ENCODE results near the gene TAS2R16.

DNA sequence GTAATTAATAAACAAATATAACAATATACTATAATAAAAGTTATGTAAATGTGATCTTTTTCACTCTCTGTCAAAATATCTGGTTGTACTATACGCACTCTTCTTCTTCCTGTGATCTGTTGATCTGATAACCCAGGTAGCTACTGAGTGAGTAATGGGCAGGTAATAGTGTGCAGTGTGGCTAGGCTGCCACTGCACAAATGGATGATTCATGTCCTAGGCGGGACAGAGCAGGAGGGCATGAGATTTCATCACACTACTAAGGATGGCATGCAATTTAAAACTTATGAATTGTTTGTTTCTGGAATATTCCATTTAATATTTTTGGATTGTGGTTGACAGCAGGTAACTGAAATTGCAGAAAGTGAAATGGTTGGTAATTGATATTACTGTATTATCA, 44.5 kb downstream of the TAS2R16 start:
- no peak for TF ChIP-seq CTCF (IDR thresholded peaks at IDR 0.05)
- TF ChIP-seq POLR2AphosphoS5 (IDR thresholded peaks at IDR 0.05), result no peak
